Renal cortical epithelial cell (primary cell): Measurements from ENCODE around the gene ATP2B1. TPM values are rescaled to one million over a fixed set of nuclear protein-coding genes. Genes with fewer than 3 reads are reported as not detected.

Experiments
- DNase-seq: peaks from one replicate; pipeline ENCODE4 v3.0.0-alpha.2; 2011; ENCODE audit warnings: low read depth
- total RNA-seq: library from RNA; depleted of rRNA; stranded (reverse); fragments of >200 nt; gene quantifications from 2 replicates; pipeline ENCODE4 v1.2.3, GENCODE V29; 2014

Gene ATP2B1
- total RNA-seq, 1 donor from 2014 or later, result 117 TPM

DNA sequence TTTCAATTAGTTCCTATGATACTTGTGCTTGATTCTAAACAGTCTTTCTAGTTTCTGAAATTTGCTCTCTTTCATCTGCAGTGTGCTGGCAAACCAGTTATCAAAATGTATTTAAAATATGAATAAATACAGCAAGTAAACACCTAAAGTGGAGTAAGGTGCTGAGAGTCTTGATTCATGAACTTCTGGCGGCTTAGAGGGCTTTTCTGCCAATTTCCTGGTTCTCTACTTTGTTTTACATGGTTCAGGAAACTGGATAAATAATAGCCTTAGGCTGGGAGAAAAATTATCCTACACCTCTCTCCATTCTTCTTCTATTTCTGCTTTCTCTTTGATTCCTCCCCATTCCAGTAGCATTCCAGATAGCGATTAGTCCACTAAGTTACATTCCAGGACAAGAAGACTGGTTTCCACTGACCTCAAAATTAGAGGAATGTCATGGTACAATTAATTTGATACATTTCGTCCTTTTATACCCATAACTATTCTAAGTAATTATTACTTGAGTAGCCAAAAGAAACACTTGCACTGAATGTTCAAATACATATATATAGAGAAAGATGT, 14.9 kb downstream of the ATP2B1 start:
- DNase-seq, result peak; percentile 88

DNA sequence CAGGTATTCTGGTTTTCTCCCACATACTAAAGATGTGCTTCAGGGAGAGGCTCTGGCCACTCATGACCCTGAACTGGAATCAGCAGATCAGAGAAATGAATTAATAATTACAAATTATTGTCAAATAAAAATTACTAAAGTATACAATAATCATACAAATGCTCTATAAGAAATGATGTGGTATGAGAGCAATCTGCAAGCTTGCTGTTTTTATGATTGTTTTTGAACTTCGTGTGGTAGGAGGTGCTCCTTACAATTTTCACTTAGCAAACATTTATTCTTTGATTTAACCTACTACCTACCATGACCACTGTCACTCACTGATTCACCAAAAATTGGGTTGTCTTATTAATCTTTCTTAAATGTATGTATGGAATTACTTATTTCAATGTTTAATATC, 16.2 kb downstream of the ATP2B1 start:
- no peak for DNase-seq

DNA sequence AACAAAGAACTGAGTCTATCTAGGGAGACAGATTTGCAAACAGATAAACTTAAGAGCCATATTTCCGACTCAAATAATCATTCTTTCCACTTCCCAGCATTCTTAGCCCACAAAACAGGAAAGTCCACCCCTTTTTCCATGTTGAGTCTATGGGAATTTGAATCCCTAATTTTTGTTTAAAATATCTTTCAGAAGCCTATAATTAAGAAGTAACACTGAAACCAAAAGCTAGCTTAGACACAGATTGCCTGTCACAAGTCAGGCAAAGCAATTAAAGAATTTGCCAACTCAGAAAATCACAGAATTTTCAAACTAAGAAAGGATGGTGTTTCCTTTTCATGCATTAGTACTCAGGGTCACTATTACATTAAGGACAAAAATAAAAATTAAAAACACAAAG, 17.0 kb downstream of the ATP2B1 start:
- no peak for DNase-seq

DNA sequence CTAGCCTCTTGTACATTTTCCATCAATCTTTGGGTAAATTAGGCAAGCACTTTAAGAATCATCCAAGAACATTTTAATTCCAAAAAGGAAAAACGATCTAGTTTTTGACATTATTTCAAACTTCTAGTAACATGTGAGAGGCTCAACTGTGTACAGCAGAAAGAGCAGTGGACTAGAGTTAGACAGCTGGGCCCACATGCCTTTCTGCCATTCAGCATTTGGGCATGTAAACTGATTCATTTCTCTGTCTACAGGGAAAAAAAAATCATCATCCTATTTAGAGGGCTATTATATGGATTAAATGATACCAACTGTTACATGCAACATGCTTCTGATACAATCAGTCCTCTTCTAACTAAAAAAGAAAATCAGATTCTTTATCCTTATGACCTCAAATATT, 17.7 kb downstream of the ATP2B1 start:
- DNase-seq, result no peak

DNA sequence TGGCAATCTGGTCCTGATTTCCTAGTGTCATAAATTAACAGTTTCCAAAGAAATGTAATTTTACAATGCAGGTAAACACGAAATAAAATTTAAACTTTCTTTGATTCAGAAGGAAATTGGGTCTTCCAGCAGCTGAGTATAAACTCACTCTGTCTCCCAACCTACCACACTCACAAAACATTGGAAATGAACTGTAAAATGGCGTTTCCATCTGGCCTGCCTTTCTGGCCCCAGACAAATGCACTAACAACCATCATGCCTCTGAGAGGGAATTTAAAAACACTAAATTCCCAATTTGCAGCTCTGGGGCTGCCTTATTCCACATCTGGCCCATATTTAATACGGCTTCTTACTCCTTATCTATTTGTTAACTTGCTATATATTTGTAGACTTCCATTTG, 19.3 kb downstream of the ATP2B1 start:
- no peak for DNase-seq

DNA sequence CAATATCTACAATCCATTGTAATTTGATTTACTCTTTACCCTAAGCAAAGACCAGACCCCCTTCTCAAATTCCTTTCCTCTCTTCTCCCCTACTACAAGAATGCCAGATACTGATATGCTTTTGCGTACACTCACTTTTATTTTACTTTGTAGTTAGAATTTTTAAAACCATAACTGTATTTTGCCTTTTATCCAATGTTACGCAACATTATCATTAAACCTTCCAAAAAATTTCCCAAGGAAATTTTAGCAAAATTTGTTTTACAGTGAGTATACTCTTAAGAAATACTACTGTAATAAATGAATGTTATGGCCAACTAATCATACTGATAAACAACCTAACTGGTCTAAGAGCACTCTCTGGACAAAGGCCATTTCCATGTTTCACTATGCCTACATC, 22.3 kb downstream of the ATP2B1 start:
- no peak for DNase-seq

DNA sequence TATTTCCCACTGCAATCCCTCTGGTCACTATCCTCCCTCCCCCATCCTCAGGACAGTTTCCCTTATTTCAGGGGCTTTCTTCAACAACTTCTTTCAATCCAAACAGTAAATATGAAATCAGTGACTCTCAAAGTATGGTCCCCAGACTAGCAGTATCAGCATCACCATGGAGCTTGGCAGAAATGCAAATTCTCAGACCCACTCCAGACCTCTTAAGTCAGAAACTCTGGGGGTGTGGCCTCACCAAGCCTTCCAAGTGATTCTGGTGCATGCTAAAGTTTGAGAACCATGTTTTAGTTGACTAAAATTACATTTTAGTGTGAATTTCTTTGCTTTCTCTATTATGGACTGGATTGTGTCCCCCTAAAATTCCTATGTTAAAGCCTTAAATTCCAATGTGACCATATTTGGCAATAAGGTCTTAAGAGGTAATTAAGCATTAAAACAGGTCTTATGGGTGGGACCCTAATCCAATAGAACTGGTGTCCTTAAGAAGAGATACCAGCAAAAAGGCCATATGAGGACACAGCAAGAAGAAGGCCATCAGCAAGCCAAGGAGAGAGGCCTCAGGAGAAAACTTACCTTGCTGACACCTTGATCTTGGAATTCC, 23.2 kb downstream of the ATP2B1 start:
- no peak for DNase-seq

DNA sequence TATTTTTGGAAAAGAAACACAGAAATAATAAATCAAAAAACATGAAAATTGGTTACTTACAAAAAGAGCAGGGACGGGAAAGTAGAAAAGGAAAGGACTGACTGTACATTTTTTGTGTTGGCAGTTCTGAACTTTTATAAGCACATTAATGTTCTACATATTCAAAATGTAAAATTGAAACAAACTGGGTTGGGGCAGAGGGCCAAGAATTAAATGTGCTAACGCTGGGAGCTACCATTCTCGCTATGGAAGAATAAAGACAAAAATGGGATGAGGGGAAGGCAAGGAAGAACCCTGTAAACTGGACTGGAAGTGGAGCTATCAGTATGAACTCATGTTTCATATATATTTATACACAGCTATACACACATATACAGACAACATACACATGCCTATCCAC, 24.5 kb downstream of the ATP2B1 start:
- no peak for DNase-seq

DNA sequence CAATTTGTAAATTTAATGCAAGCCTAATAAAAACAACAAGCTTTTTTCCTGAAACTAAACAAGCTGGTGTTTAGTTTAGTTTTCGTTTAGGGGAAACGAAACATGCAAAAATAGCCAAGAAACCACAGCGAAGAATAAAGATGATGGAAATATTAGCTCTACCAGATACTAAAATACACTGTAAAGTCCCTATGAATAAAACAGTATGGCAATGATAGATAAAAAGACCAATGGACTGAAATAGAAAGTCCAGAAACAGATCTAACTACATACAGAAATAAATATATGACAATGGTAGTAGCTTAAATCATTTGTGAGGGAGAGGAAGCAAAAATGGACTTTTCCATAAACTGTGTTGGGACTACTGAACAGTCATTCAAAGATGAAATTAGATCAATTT, 26.4 kb downstream of the ATP2B1 start:
- DNase-seq, result no peak

DNA sequence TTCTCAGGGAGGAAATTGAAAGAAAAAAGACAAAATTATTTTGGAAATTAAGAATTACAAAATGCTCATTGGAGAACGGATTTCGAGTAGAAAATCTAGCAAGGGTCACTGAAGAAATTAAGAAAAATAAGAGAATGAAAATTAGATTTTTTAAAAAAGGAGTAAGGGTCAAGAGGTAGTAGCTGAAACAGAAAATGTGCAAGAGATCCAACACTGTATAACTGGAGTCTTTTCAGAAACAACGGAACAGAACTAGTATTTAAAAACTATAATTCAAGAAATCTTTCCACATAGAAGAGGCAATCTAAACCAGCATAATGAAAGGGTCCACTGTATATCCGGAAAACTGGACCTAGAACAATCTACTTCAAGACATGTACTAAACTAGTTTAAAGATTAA, 28.2 kb downstream of the ATP2B1 start:
- no peak for DNase-seq

DNA sequence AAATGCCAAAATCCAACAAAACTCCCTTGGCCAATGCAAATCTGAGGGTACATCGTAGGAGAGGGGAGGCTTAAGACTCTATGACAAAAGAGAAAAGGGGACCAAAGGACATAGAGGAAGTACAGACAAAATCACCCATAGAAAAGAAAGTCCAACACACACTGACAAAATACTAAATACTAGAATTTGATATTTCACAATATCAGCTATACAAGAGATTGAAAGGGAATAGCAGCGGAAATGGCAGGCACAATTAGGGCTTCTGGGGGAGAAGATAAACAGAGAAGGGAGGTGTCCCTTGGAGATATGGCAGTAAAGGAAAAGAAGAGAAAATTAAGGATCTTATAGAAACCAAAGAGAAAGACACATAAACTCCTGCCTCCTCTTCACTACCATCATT, 29.0 kb downstream of the ATP2B1 start:
- no peak for DNase-seq

DNA sequence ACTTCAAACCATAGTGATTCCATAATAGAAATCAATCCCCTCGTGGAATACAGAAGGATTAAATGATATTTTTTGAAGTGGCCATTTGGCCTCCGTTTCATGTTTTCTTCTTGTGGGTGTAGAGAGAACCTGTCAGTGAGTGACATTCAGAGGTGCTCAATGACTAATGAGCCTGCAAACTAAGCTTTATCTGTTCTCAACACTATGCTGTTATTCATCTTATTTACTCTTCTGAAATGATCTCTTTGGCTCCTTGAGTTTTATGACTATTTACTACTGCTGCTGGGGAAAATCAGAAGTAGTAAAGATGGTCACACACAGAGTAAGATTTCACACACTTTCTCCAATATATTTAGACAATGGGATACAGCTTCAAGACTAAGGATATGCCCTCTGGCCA, 30.4 kb downstream of the ATP2B1 start:
- no peak for DNase-seq

DNA sequence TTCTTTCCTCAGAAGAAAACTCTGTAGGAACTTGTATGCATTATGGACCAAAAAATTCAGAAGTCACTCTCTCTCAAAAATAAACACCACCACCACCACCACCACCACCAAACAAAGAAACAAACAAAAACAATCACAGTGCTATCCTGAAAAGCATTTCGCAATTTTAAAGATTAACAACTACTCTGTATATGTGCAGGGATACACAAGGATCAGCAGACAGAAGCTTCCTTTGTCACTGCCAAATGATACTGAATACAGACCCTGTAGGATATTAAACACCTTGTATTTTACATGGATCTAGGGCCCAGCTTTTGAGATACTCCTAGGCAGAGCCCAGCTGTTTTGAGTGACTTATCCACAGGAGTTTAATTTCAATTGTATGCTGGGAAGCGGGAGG, 31.7 kb downstream of the ATP2B1 start:
- DNase-seq, result no peak

DNA sequence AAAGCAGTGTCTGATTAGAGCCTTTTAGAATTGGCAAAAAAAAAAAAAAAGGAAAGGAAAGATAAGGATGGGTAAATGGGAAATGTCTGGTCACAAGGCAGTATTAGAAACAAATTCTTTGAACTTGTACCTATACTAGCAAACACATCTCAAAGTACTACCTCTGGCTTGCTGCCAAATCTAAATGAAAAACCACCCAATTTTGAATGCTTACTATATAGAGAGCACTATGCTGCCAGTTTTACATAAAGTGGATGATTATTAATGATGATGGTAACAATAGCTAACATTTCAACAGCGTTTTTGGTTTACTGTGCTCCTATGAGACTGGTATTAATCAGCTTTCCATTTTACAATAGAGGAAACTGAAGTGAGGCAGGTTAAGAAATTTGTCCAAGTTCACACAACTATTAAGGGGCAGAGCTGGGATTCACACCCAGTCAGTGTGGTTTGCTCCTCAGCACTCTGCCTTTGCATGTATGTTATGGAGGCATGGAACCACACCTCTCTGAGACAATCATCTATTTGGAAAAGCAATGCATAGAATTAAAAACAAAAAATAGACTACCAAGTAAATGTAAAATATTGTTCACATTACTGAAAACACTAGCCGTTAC, 34.2 kb downstream of the ATP2B1 start:
- DNase-seq, result no peak

DNA sequence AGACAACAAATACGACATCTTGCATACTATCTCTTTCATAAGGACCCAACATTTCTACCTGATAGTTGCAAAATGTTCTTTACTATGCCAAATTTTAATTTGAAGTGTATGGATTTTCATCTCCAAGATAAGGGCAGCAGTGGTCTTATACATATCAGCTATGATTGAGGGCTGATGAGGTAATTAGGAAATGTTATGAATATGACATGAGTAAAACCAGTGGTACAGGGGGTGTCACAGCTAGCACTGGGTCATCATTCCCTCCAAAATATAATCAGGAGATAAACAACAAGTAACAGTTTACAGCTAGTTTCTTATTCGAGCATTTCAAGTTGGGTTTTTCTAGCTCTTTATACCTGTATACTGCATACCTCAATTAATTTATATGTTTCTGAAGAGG, 35.0 kb downstream of the ATP2B1 start:
- DNase-seq, result no peak

DNA sequence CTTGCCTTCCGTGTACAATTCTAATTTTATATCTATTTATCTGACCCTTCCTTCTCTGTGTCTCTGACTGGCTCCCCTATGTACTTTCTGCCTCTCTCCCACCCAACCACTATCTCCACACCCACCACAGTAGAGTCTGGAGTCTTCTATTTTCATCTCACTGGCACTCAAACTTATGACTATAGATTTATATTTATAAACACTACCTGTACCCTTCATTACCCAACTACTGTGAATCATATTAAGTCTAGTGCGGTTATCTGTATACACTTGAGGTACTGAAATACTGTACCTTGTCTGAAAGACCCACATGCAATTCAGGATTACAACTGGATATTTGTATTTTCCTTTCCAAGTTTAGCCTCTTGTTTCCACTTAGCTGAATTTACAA, 36.1 kb downstream of the ATP2B1 start:
- DNase-seq, result no peak

DNA sequence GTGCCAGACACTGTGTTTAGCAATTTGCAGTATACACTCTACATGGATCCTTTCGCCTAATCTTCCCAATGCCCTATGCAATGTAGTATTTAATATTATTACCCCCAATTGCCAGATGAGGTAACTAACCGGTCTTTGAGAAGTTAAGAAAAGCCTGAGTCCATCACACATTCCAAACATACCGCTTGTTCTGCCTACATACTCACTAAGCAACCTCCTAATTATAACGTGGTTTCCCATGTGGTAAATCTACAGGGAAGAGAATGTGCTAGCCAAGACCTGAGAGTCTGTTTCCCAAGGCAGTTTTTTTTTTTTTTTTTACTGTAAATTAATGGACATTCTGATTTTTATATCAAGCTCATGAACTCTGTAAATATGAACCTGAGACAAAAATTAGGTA, 37.2 kb downstream of the ATP2B1 start:
- DNase-seq, result peak; percentile 87

DNA sequence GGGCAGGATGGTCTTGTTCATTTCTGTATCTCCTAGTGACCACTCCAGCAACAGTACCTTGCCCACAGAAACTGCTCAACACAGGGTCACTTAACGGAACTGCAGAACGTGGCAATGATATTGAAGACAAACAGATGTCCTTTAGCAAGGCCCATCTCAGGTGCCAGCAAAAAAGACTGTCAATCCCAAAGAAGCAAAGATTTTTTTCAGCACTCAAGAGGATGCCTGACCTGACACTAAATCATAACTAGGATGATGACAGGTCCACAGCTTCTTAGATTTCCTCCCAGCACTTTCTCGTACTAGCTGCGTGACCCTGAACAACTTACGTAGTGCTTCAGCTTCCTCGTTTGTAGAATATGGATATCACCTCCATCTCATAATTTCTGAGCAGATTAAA, 39.4 kb downstream of the ATP2B1 start:
- no peak for DNase-seq

DNA sequence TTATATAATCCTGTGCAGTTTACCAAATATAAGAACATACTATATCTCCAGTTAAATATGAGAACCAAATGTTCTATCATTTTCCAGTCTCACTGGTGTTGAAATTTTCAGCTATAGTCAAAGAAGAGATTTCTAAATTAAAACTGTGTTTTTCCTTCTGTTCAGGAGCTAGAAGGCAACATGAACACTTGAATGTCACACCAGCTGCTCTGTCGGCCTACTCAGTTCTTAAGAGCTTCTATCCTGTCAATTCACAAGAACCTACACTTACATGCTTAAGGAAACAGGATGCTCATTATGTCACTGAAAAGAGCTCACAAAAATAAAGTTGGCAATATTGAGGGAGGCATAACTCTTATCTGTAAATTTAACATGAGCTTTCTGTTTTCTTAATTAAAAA, 43.1 kb downstream of the ATP2B1 start:
- no peak for DNase-seq

DNA sequence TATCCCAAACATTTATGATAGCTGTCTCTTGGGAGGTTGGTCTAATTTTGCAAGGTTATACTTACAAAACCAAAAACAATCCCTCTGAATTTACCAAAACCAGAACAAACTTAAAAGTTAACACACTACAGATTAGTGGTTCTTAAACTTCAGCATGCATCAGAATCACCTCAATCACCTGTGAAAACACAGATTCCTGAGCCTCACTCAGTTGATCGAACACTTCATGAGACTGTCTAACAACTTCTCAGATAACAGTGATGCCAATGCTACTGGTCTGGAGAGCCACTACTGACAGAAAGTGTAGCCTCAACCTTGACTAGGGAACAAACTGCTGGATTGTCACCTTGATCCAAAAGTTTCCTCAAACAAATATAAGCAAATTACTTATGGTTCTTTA, 44.2 kb downstream of the ATP2B1 start:
- DNase-seq, result no peak

DNA sequence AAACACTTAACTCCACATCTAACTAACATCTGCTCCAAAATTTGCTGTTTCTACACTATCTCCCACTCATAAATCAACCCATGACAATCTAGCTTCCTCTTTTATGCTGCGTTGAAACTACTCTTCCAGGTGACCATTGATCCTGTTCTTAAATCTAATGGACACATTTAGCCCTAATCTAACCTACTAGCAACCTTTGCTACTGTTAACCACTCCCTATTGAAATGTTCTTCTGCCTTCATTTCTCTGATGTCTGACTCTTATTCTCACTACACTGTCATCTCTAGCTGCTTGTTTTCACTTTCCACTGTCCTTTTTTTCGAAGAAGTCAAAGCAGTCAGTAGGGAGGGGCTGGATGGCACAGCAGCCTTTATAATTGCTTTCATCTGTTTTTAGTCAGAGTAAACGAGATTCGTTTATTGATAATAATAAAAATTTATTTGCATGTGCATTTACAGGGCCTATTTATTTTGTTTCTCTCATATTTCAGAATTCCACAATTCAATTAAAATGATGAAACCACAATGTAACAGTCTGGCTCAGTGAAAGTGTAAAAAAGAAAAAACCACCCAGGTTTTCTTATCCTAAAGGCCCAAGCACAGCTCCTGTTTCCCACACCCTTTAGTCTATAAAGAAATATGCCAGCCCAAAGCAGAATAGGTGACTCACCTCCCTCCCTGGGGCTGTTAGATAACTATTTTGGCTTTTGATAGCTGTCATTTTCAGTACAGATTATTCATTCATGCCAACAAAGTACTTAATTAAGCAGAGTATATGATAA, 44.9 kb downstream of the ATP2B1 start:
- DNase-seq, result peak; percentile 35

DNA sequence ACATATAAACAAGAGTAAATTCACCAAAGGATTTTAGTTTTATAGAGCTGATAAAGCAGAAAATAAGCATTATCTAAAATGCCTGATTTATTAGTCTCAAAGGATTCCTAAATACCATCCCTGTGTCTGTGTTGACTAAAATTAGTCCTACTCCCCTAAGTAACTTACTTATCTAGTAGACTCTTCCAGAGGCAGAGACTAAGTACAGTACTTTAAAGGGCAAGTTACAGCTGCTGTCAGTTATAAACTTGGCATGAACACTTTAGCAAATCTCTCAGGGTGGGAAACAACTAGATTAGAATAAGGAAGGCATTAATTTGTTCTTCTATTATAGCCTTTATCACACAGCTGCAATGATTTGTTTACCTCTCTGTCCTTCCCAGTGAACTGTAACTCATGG, 46.0 kb downstream of the ATP2B1 start:
- DNase-seq, result no peak

DNA sequence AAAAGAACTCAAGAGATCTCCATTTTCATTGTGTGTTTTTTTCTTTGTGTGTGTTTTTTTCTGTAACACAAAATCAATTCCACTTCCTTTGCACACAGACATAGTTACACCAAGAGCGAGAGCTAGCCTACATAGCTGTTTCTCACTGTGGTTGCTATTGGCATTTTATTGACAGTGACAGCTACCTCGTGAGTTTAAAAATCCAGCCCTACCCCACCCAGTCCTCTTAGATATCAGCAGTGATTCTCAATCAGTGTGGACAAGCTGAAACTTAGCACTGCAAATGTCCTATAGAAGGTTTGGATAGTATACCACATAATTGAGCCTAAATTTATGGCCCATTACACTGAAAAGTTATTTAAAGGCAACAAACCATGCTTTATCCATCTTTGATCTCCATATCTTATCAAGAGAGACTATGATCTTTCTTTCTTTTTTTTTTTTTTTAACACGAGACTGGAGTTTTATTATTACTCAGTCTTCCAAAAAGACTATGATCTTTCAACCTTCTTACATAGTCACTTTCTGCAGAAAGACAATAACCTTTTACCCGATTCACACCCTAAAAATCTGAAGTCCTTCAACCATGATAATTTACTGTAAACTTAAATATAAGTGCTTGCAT, 46.8 kb downstream of the ATP2B1 start:
- no peak for DNase-seq
